ENCODE data around the gene FGR.
"Not testable (repeated sequence)": the region's sequence is repeated elsewhere in the genome, so short reads cannot be mapped to it uniquely, and the experiment has no call there.

Gene FGR

GRCh38 chr1:27634985-27635367, at the start of gene FGR:
Gene FGR (minus strand): TSS chr1:27635185. CDS start chr1:27623916, 11,269 bp downstream.
- DNase-seq (ENCODE audit: low read depth) = no peak

GRCh38 chr1:27684176-27684575, 49.2 kb upstream of the FGR start:
- DNase-seq (ENCODE audit: low read depth) = no peak

GRCh38 chr1:27682351-27682944, 47.5 kb upstream of the FGR start:
- DNase-seq (ENCODE audit: low read depth) = no peak

- DNase-seq (ENCODE audit: low read depth) = not testable (repeated sequence)
These were observed 46.6 kb upstream of the FGR start for GRCh38 chr1:27681580-27681979.

- DNase-seq (ENCODE audit: low read depth) = not testable (repeated sequence)
These were observed 45.3 kb upstream of the FGR start for GRCh38 chr1:27680225-27680791.

GRCh38 chr1:27678747-27679146, 43.8 kb upstream of the FGR start:
- no peak for DNase-seq (ENCODE audit: low read depth)

GRCh38 chr1:27676410-27676809, 41.4 kb upstream of the FGR start:
- no peak for DNase-seq (ENCODE audit: low read depth)

GRCh38 chr1:27672750-27673112, 37.7 kb upstream of the FGR start:
- peak; percentile 20 for DNase-seq (ENCODE audit: low read depth)

GRCh38 chr1:27671964-27672749, 37.2 kb upstream of the FGR start, which contains the start of gene IFI6:
Gene IFI6 (minus strand): TSS chr1:27672192. CDS start chr1:27669314, 2,878 bp downstream.
- DNase-seq (ENCODE audit: low read depth) = peak; percentile 96

- DNase-seq (ENCODE audit: low read depth) = no peak
These were observed 34.9 kb upstream of the FGR start for GRCh38 chr1:27669876-27670275.

GRCh38 chr1:27668808-27669723, 34.1 kb upstream of the FGR start:
- DNase-seq (ENCODE audit: low read depth) = peak; percentile 34

- no peak for DNase-seq (ENCODE audit: low read depth)
These were observed 33.3 kb upstream of the FGR start for GRCh38 chr1:27668121-27668807.

GRCh38 chr1:27666791-27667254, 31.8 kb upstream of the FGR start:
- DNase-seq (ENCODE audit: low read depth) = no peak

- no peak for DNase-seq (ENCODE audit: low read depth)
These were observed 31.3 kb upstream of the FGR start for GRCh38 chr1:27666294-27666693.

- no peak for DNase-seq (ENCODE audit: low read depth)
These were observed 30.1 kb upstream of the FGR start for GRCh38 chr1:27665016-27665651.

- DNase-seq (ENCODE audit: low read depth) = no peak
These were observed 29.3 kb upstream of the FGR start for GRCh38 chr1:27664291-27664690.

- peak; percentile 61 for DNase-seq (ENCODE audit: low read depth)
These were observed 27.9 kb upstream of the FGR start for GRCh38 chr1:27662707-27663393.

GRCh38 chr1:27662261-27662660, 27.3 kb upstream of the FGR start:
- DNase-seq (ENCODE audit: low read depth) = no peak

GRCh38 chr1:27661412-27662075, 26.6 kb upstream of the FGR start:
- no peak for DNase-seq (ENCODE audit: low read depth)

- DNase-seq (ENCODE audit: low read depth) = no peak
These were observed 25.4 kb upstream of the FGR start for GRCh38 chr1:27660300-27660835.
